GM23338 (cell line): ENCODE data around the gene BLTP3A. TPM values are rescaled to one million over a fixed set of nuclear protein-coding genes. Genes with fewer than 3 reads are reported as not detected.
"Not testable (repeated sequence)": the region's sequence is repeated elsewhere in the genome, so short reads cannot be mapped to it uniquely, and the experiment has no call there.

Experiments
- ATAC-seq: fragments of 200-7000 bp; cut with Tn5 transposase; 3 replicates; pipeline ENCODE4 v1.9.1; 2020
- DNase-seq: peaks from one replicate; pipeline ENCODE4 v3.0.0-alpha.2; 2015; ENCODE audit warnings: low spot score
- H2AFZ ChIP-seq: fragments of 200-600 bp; sonication (generic); 2 replicates; pipeline ENCODE4 v1.8.0; 2016; ENCODE audit warnings: antibody characterized with exemption, mild to moderate bottlenecking, moderate library complexity
- H3F3A ChIP-seq: fragments of 200-600 bp; sonication (generic); replicated peaks from 2 replicates; pipeline ENCODE4 v1.8.0; 2017; ENCODE audit warnings: antibody characterized with exemption, mixed run types, low read depth
- H3K27ac ChIP-seq: fragments of 200-600 bp; sonication (generic); 2 replicates; pipeline ENCODE4 v1.6.1; 2016; ENCODE audit warnings: low read depth
- H3K27me3 ChIP-seq: fragments of 200-600 bp; sonication (generic); 2 replicates; pipeline ENCODE4 v1.8.0; 2016; ENCODE audit warnings: mild to moderate bottlenecking, mixed run types, moderate library complexity; ENCODE audit not compliant: insufficient read depth
- H3K36me3 ChIP-seq: fragments of 200-600 bp; sonication (generic); 2 replicates; pipeline ENCODE4 v1.8.0; 2016; ENCODE audit warnings: mild to moderate bottlenecking; ENCODE audit not compliant: insufficient read depth
- H3K4me1 ChIP-seq: fragments of 200-600 bp; sonication (generic); 2 replicates; pipeline ENCODE4 v1.8.0; 2016; ENCODE audit warnings: mild to moderate bottlenecking, moderate library complexity; ENCODE audit not compliant: insufficient read depth
- H3K4me2 ChIP-seq: fragments of 200-600 bp; sonication (generic); 2 replicates; pipeline ENCODE4 v1.7.1; 2017; ENCODE audit warnings: mixed run types
- H3K4me3 ChIP-seq: fragments of 200-600 bp; sonication (generic); 2 replicates; pipeline ENCODE4 v1.6.1; 2016; ENCODE audit warnings: mixed run types
- H3K79me2 ChIP-seq: fragments of 200-600 bp; sonication (generic); replicated peaks from 2 replicates; pipeline ENCODE4 v1.8.0; 2017; ENCODE audit warnings: mild to moderate bottlenecking; ENCODE audit not compliant: insufficient read depth
- H3K9me2 ChIP-seq: fragments of 200-600 bp; sonication (generic); 2 replicates; pipeline ENCODE4 v1.8.0; 2017; ENCODE audit not compliant: insufficient read depth
- H4K20me1 ChIP-seq: fragments of 200-600 bp; sonication (generic); replicated peaks from 2 replicates; pipeline ENCODE4 v1.8.0; 2017; ENCODE audit warnings: mild to moderate bottlenecking; ENCODE audit not compliant: insufficient read depth
- H3K27ac Mint-ChIP-seq: 2 replicates; pipeline ENCODE4 v1.8.0; 2020; ENCODE audit warnings: inconsistent platforms, mild to moderate bottlenecking, moderate library complexity, mixed read lengths
- H3K27me3 Mint-ChIP-seq: 3 replicates; pipeline ENCODE4 v1.8.0; 2022; ENCODE audit warnings: low read depth, mild to moderate bottlenecking, moderate library complexity, mixed read lengths, inconsistent platforms; ENCODE audit not compliant: insufficient read depth, poor library complexity
- H3K36me3 Mint-ChIP-seq: 3 replicates; pipeline ENCODE4 v1.8.0; 2021; ENCODE audit warnings: low read depth, mild to moderate bottlenecking, inconsistent platforms, moderate library complexity, mixed read lengths
- H3K4me1 Mint-ChIP-seq: 3 replicates; pipeline ENCODE4 v1.8.0; 2020; ENCODE audit warnings: mild to moderate bottlenecking, inconsistent platforms, mixed read lengths
- H3K4me3 Mint-ChIP-seq: 3 replicates; pipeline ENCODE4 v1.8.0; 2021; ENCODE audit warnings: moderate library complexity, mild to moderate bottlenecking, inconsistent platforms, mixed read lengths
- H3K9me3 Mint-ChIP-seq: 3 replicates; pipeline ENCODE4 v1.8.0; 2020; ENCODE audit warnings: moderate library complexity, mild to moderate bottlenecking, inconsistent platforms, mixed read lengths
- CREB1 ChIP-seq: fragments of 250-450 bp; sonication (Bioruptor Pico); IDR thresholded peaks from 2 replicates; pipeline ENCODE4 v1.5.0; 2020; ENCODE audit warnings: low read depth, mild to moderate bottlenecking, moderate library complexity
- ETS1 ChIP-seq: IDR thresholded peaks from 2 replicates; pipeline ENCODE4 v1.6.1; 2016; ENCODE audit warnings: antibody characterized with exemption
- EZH2phosphoT487 ChIP-seq: fragments of 200-600 bp; sonication (generic); IDR thresholded peaks from one replicate; pipeline ENCODE4 v1.8.1; 2018; ENCODE audit warnings: antibody characterized with exemption; ENCODE audit not compliant: unreplicated experiment
- JUNB ChIP-seq: IDR thresholded peaks from one replicate; pipeline ENCODE4 v1.6.1; 2016; ENCODE audit warnings: antibody characterized with exemption; ENCODE audit not compliant: unreplicated experiment
- NANOG ChIP-seq: IDR thresholded peaks from 2 replicates; pipeline ENCODE4 v1.6.1; 2016; ENCODE audit warnings: antibody characterized with exemption, borderline replicate concordance
- POLR2AphosphoS5 ChIP-seq: IDR thresholded peaks from 2 replicates; pipeline ENCODE4 v1.6.1; 2016; ENCODE audit warnings: antibody characterized with exemption, low read depth
- REST ChIP-seq: IDR thresholded peaks from one replicate; pipeline ENCODE4 v1.6.1; 2018; ENCODE audit warnings: antibody characterized with exemption; ENCODE audit not compliant: unreplicated experiment
- ZNF114 ChIP-seq: fragments of 250-450 bp; sonication (Bioruptor Pico); IDR thresholded peaks from 2 replicates; pipeline ENCODE4 v1.5.0; 2020; ENCODE audit warnings: mild to moderate bottlenecking, moderate library complexity
- ZNF331 ChIP-seq: fragments of 250-450 bp; sonication (Bioruptor Pico); IDR thresholded peaks from 2 replicates; pipeline ENCODE4 v1.5.0; 2020; ENCODE audit warnings: low read depth, mild to moderate bottlenecking, moderate library complexity
- polyA plus RNA-seq: library from polyadenylated mRNA; unstranded; fragments of >200 nt; fragmentation: Nextera tagmentation; extraction: Ambion mirVana; gene quantifications from 2 replicates; pipeline ENCODE4 v1.2.1, GENCODE V29; 2016
- total RNA-seq: library from RNA; depleted of rRNA; stranded (reverse); fragments of >200 nt; shearing (Covaris generic); gene quantifications from 2 replicates; pipeline ENCODE4 v1.2.3, GENCODE V29; 2014

The BLTP3A gene
- total and polyA plus RNA-seq, 2 experiments from 2014 or later = 2.9 to 18.4 TPM

- H3K9me2 ChIP-seq, H3K4me1 ChIP-seq, H3K27me3 ChIP-seq, H3K36me3 Mint-ChIP-seq, H3K27ac ChIP-seq, H3K4me1 Mint-ChIP-seq, H3F3A ChIP-seq, H3K27me3 Mint-ChIP-seq, H3K4me2 ChIP-seq, ATAC-seq, H3K79me2 ChIP-seq, H4K20me1 ChIP-seq, H3K27ac Mint-ChIP-seq, DNase-seq, H3K36me3 ChIP-seq, H3K4me3 Mint-ChIP-seq, H3K4me3 ChIP-seq, H2AFZ ChIP-seq: not testable (repeated sequence)
- H3K9me3 Mint-ChIP-seq = peaks cover 14% of the 10 kb centered on the region
Observed at GRCh38 chr6:34785375-34785774, 6.5 kb upstream of the BLTP3A start.

- not testable (repeated sequence) for H3K79me2 ChIP-seq, H3K36me3 ChIP-seq, H3K4me3 Mint-ChIP-seq, H3K27ac ChIP-seq, H3K27ac Mint-ChIP-seq, ATAC-seq, DNase-seq, H3K4me2 ChIP-seq, H3K36me3 Mint-ChIP-seq, H3K9me2 ChIP-seq, H2AFZ ChIP-seq, H3K27me3 Mint-ChIP-seq, H4K20me1 ChIP-seq, H3K4me3 ChIP-seq, H3K4me1 Mint-ChIP-seq, H3K4me1 ChIP-seq, H3K27me3 ChIP-seq
- H3K9me3 Mint-ChIP-seq = peaks cover 14% of the 10 kb centered on the region
- H3F3A ChIP-seq = peaks cover 16% of the 10 kb centered on the region; the same call in 1 of the 2 replicates
Observed at GRCh38 chr6:34787152-34787551, 4.7 kb upstream of the BLTP3A start.

DNA sequence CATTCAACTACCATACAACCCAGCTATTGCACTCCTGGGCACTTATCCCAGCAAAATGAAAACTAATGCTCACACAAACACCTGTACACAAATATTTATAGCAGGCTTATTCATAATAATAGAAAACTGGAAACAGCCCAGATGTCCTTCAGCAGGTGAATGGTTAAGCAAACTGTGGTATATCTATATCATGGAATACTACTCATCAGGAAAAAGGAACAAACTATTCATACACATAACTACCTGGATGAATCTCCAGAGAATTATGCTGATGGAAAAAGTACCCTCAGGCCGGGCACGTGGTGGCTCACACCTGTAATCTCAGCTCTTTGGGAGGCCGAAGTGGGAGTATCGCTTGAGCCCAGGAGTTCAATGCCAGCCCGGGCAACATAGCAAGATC lies 3.8 kb upstream of the BLTP3A start:
- Mint-ChIP-seq H3K4me3 (no peak overlapping the region), H3K36me3 (peaks cover 5% of the 10 kb centered on the region; the same call in 2 of the 3 replicates), H3K9me3 (peaks cover 16% of the 10 kb centered on the region), H3K4me1 (peaks cover 6% of the 10 kb centered on the region; the same call in 2 of the 3 replicates), H3K27ac (no peak overlapping the region), H3K27me3 (peaks cover 3% of the 10 kb centered on the region)
- DNase-seq (no peak), ATAC-seq (no peak)
- H3K9me2 ChIP-seq = no peaks in the 10 kb centered on the region
- H2AFZ ChIP-seq = no peak overlapping the region
- no peak overlapping the region for H3K4me2 ChIP-seq
- no peak overlapping the region for H3K4me3 ChIP-seq
- no peaks in the 10 kb centered on the region for H3K27me3 ChIP-seq
- no peaks in the 10 kb centered on the region for H4K20me1 ChIP-seq
- no peaks in the 10 kb centered on the region for H3K36me3 ChIP-seq
- H3F3A ChIP-seq = peaks cover 16% of the 10 kb centered on the region; the same call in 1 of the 2 replicates
- peaks cover 9% of the 10 kb centered on the region for H3K4me1 ChIP-seq
- H3K27ac ChIP-seq = no peak overlapping the region
- peaks cover 4% of the 10 kb centered on the region for H3K79me2 ChIP-seq
- TF ChIP-seq EZH2phosphoT487 (no peak), ZNF331 (CRISPR knock-in tag) (no peak), POLR2AphosphoS5 (no peak), ZNF114 (CRISPR knock-in tag) (no peak), REST (no peak), CREB1 (CRISPR knock-in tag) (no peak), NANOG (no peak), JUNB (no peak), ETS1 (no peak)
